Prostate gland (tissue), 2 donors: ENCODE measurements around the gene SLC24A3. TPM values are rescaled to one million over a fixed set of nuclear protein-coding genes. Genes with fewer than 3 reads are reported as not detected.

Source experiments
- DNase-seq: peaks from one replicate; pipeline ENCODE4 v3.0.0-alpha.2; 2019; ENCODE audit warnings: low spot score
- H3K27ac ChIP-seq, 2 donors: fragments of 200-600 bp; sonication (generic); 2 replicates each; pipeline ENCODE4 v1.5.1; 2017 to 2019
- H3K27me3 ChIP-seq: fragments of 200-600 bp; sonication (generic); replicated peaks from 2 replicates; pipeline ENCODE4 v1.5.1; 2019; ENCODE audit not compliant: insufficient read depth
- H3K36me3 ChIP-seq, 2 donors: fragments of 200-600 bp; sonication (generic); 1 replicate in 1 of 2; 2 replicates in 1 of 2; pipeline versions ENCODE4 v1.5.1 to v1.8.1; 2017 to 2019
- H3K4me1 ChIP-seq: fragments of 200-600 bp; sonication (generic); replicated peaks from 2 replicates; pipeline ENCODE4 v1.5.1; 2019
- H3K4me3 ChIP-seq, 2 donors: fragments of 200-600 bp; sonication (generic); 2 replicates each; pipeline ENCODE4 v1.5.1; 2017 to 2019
- H3K9me3 ChIP-seq: fragments of 200-600 bp; sonication (generic); 2 replicates; pipeline ENCODE4 v1.5.1; 2017
- CTCF ChIP-seq, 4 experiments: fragments of 200-600 bp in 2 of 4; fragments of 450-650 bp in 2 of 4; sonication (generic) in 2 of 4; IDR thresholded peaks; 1 replicate in 3 of 4; 2 replicates in 1 of 4; pipeline ENCODE4 v1.5.1; 2016 to 2019; ENCODE audit warnings: antibody characterized with exemption in 4 of 4, mild to moderate bottlenecking in 2 of 4, moderate library complexity in 2 of 4
- POLR2A ChIP-seq: fragments of 450-650 bp; IDR thresholded peaks from one replicate; pipeline ENCODE4 v1.6.1; 2016; ENCODE audit warnings: antibody characterized with exemption, mild to moderate bottlenecking
- POLR2AphosphoS5 ChIP-seq: sonication (generic); formaldehyde crosslinking; IDR thresholded peaks from one replicate; pipeline ENCODE4 v1.6.1; 2017; ENCODE audit warnings: antibody characterized with exemption
- WGBS: methylation state at CpG from one replicate; pipeline ENCODE4 v1.1.5; 2018; 5-methylcytosine and 5-hydroxymethylcytosine counted together
- intact Hi-C: fragments of 100-400 bp; cut with DNase I; formaldehyde crosslinking; loops from one replicate; pipeline ENCODE4 v1.14.2; 2022
- total RNA-seq, 2 donors: library from RNA; depleted of rRNA; stranded (reverse); fragments of >200 nt; gene quantifications; one replicate each; pipeline ENCODE4 v1.1.0, GENCODE V29; 2016

SLC24A3 gene
- total RNA-seq, 2 donors from 2014 or later, result 4.6 to 8.0 TPM

DNA sequence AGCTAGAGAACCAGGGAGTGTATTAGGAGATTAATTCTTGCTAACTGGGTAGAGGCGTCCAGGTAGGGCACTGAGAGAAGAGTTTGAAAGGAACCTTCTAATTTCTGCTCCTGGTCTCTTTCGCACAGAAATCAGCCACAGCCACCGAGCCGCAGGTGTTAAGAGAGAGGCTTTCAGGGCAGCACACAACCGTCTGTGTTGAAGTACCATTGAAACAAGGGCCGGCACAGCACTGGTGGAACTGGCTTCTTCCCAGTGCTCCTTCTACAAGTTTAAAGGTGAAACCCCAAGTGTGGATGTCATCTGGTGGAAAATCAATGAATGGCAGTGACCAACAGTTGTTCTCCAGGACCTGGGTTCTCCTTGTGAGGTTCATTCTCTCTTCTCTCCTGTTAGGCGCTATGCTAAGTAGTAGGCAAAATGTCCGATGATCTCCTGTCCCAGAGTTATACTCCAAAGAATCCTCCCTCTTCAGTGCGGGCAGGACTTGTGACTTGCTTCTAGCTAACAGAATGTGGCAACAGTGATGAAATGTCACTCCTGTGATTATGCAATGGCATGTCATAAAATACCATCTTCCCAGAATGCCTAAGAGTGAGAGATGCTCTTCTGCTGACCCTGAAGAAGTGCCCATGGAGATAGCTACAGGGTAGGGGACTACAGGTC lies 530.7 kb downstream of the SLC24A3 start:
- intact Hi-C loops, result no loop called here
- Histone ChIP-seq H3K9me3 (no peaks in the 10 kb centered on the region), H3K27me3 (no peaks in the 10 kb centered on the region), H3K4me1 (no peaks in the 10 kb centered on the region), H3K4me3 (no peak overlapping the region), H3K27ac (no peak overlapping the region), H3K36me3 (no peaks in the 10 kb centered on the region)
- TF ChIP-seq POLR2AphosphoS5, result no peak
- TF ChIP-seq POLR2A, result no peak
- no peak for TF ChIP-seq CTCF (IDR thresholded peaks at IDR 0.05)
- DNase-seq, result no peak
- 94% methylated on average over 9 of the region's 9 CpGs for whole genome bisulfite sequencing

DNA sequence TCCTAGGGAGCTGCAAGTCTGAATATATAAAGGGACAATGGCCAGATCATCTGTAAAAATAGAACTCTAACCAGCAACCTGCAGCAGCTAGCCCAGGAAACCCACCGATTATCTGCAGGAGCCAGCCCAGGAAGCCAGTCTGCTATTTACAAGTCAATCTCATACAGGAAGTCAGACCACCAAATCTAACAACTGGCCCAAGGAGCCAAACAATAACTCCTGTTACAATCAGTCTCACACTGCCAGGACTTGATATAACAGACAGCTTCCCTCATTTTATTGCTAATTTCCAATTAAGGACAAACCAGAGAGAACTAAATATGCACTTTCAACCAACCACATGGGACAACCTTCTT lies 531.2 kb downstream of the SLC24A3 start:
- no peaks in the 10 kb centered on the region for H3K27me3 ChIP-seq
- H3K9me3 ChIP-seq, result no peaks in the 10 kb centered on the region
- intact Hi-C loops, result no loop called here
- H3K4me1 ChIP-seq, result no peaks in the 10 kb centered on the region
- 46% methylated on average over 1 of the region's 1 CpG for WGBS
- no peak for DNase-seq
- no peak overlapping the region for H3K27ac ChIP-seq
- no peaks in the 10 kb centered on the region for H3K36me3 ChIP-seq
- H3K4me3 ChIP-seq, result no peak overlapping the region
- TF ChIP-seq POLR2A, result no peak
- TF ChIP-seq CTCF (IDR thresholded peaks at IDR 0.05), result no peak
- no peak for TF ChIP-seq POLR2AphosphoS5

- Histone ChIP-seq H3K27me3 (no peaks in the 10 kb centered on the region), H3K36me3 (no peaks in the 10 kb centered on the region), H3K4me1 (no peaks in the 10 kb centered on the region), H3K4me3 (no peak overlapping the region), H3K9me3 (no peaks in the 10 kb centered on the region), H3K27ac (no peak overlapping the region)
- WGBS, result 84% methylated on average over 3 of the region's 3 CpGs
- no peak for TF ChIP-seq CTCF (IDR thresholded peaks at IDR 0.05)
- TF ChIP-seq POLR2A, result no peak
- TF ChIP-seq POLR2AphosphoS5, result no peak
- DNase-seq, result no peak
- intact Hi-C loops, result no loop called here
Observed at GRCh38 chr20:19745106-19745505, 532.7 kb downstream of the SLC24A3 start.

DNA sequence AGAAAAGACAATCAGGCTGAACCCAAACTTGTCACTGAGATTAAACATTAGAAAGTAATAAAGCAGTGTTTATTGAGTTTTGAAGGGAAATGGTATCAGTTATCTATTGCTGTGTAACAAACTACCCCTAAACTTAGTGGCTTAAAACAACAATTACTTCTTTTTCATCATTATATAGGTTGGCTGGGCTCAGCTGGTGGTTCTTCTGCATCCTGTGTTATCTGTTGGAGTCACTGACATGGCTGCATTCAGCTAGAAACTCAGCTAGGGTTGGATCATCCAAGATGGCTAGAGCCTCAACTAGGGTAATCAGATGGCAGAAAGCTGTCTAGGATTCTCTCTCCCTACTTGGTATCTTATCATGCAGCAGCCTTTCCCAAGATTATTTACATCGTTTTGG lies 533.1 kb downstream of the SLC24A3 start:
- intact Hi-C loops, result no loop called here
- Histone ChIP-seq H3K9me3 (no peaks in the 10 kb centered on the region), H3K4me1 (no peaks in the 10 kb centered on the region), H3K36me3 (no peaks in the 10 kb centered on the region), H3K27ac (no peak overlapping the region), H3K27me3 (no peaks in the 10 kb centered on the region), H3K4me3 (no peak overlapping the region)
- DNase-seq, result no peak
- 96% methylated on average over 1 of the region's 1 CpG for WGBS
- TF ChIP-seq POLR2A (no peak), CTCF (IDR thresholded peaks at IDR 0.05) (no peak), POLR2AphosphoS5 (no peak)

GRCh38 chr20:19746396-19746795 lies 534.0 kb downstream of the SLC24A3 start:
- Histone ChIP-seq H3K4me3 (no peak overlapping the region), H3K4me1 (no peaks in the 10 kb centered on the region), H3K27ac (no peak overlapping the region), H3K9me3 (no peaks in the 10 kb centered on the region), H3K27me3 (no peaks in the 10 kb centered on the region), H3K36me3 (no peaks in the 10 kb centered on the region)
- TF ChIP-seq CTCF (IDR thresholded peaks at IDR 0.05), result no peak
- TF ChIP-seq POLR2A, result no peak
- TF ChIP-seq POLR2AphosphoS5, result no peak
- DNase-seq, result no peak
- intact Hi-C loops, result no loop called here
- 92% methylated on average over 1 of the region's 1 CpG for WGBS
